ENCODE results near the gene PSPN.
"Not testable (repeated sequence)": the region's sequence is repeated elsewhere in the genome, so short reads cannot be mapped to it uniquely, and the experiment has no call there.

Gene PSPN

GRCh38 chr19:6373096-6373812, 2.5 kb downstream of the PSPN start:
- DNase-seq: peak; percentile 96

GRCh38 chr19:6372594-6373095, 3.1 kb downstream of the PSPN start, which contains the start of gene ALKBH7:
TSS of gene ALKBH7 (plus strand) at chr19:6372794. CDS start at chr19:6372821, 27 bp downstream.
- DNase-seq: peak; percentile 100

- no peak for DNase-seq
Observed at GRCh38 chr19:6364353-6364752, 11.4 kb downstream of the PSPN start.

DNA sequence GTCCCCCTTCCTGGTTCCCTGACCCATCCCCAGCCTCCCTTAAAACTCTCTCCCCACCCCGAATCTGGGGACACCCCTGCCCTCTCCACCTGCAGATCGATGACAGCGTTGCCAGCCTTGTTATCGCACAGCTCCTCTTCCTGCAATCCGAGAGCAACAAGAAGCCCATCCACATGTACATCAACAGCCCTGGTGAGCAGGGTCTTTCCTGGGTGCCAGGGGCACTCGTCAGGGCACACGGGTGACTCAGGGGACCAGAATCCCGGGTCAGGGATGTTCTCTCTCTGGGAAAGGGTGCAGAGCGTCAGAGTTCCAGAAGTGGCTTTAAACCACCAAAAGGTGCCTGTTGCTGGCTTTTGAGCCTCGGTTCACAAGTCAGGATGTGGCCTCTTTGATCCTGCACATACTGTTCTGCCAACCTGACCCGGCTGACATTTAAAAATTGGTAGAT, 13.4 kb downstream of the PSPN start:
- DNase-seq: peak; percentile 9

GRCh38 chr19:6362027-6362350, 13.7 kb downstream of the PSPN start:
- no peak for DNase-seq

GRCh38 chr19:6360857-6361216, 14.9 kb downstream of the PSPN start:
- DNase-seq: not testable (repeated sequence)

DNA sequence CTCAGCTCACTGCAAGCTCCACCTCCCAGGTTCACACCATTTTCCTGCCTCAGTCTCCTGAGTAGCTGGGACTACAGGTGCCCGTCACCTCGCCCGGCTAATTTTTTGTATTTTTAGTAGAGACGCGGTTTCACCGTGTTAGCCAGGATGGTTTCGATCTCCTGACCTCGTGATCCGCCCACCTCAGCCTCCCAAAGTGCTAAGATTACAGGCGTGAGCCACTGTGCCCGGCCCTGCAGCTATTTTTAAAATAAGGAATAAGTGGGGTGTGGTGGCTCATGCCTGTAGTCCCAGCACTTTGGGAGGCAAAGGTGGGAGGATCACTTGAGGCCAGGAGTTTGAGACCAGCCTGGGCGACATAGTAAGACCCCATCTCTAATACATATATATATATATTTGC, 15.3 kb downstream of the PSPN start:
- DNase-seq: not testable (repeated sequence)

- no peak for DNase-seq
Observed at GRCh38 chr19:6359568-6360341, 16.0 kb downstream of the PSPN start.

DNA sequence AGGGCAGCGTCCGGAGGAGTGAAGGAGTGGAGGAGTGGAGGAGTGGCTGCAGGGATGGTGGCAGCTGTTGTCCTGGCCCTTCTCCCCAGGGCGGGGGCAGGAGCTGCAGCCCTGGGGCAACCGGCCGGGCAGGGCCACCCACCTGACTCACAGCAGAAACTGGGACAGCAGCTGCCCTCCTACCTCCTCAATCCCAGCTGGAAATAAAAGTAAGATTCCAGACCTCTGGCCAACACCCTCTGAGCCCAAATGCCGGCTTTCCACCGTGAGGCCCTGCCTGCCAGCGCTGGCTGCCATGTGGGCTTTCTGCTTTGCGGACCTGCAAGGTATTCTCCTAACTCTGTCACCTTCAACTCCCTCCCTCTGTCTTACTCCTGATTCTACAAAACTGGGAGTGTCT, 17.7 kb downstream of the PSPN start:
- no peak for DNase-seq

DNA sequence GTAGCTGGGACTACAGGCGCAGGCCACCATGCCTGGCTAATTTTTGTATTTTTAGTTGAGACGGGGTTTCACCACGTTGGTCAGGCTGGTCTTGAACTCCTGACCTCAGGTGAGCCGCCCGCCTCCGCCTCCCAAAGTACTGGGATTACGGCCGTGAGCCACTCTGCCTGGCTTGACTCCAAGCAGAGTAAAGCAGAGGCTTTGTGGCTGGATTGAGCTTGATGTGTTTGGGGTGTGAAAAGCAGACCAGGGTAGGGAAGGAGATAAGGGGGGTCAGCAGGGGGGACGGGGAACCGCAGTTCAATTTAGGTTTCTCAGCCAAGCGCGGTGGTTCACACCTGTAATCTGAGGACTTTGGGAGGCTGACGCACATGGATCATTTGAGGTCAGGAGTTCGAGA, 18.6 kb downstream of the PSPN start:
- DNase-seq: no peak

GRCh38 chr19:6355321-6356040, 20.3 kb downstream of the PSPN start:
- not testable (repeated sequence) for DNase-seq

- DNase-seq: peak; percentile 9
Observed at GRCh38 chr19:6354098-6354674, 21.5 kb downstream of the PSPN start.

DNA sequence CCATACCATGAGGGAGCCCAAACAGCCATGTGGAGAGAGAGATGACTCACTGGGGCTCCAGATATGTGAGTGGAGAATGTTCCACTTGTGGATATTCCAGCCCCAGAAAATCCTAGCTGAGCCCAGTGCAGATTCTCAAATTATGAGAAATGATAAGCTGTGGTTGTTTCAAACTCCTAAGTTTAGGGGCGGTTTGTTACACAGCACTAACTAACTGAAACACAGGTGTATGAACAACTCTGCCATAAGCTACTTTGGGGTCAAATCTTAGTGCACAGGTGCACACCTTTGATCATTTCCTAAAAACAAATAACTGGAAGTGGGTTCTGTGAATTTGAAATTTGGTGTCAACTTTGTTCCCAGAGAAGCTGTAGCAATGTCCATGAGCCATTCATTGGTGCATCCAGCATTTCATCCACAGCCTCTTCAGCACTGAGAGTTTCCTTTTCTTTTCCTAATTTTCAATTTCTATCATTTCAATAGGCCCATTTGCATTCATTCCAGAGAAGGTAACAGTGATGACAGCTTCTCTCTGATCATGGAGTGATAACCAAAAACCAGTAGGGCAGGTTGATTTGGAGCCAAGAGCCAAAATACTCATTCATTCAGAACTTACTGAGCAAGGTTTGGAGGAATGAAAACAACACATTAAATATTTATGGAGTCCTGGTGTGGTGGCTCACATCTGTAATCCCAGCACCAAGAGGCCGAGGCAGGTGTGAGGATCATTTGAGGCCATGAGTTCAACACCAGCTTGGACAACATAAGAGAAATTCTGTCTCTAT, 23.2 kb downstream of the PSPN start:
- no peak for DNase-seq

- no peak for DNase-seq
Observed at GRCh38 chr19:6350688-6351087, 25.0 kb downstream of the PSPN start.

- DNase-seq: not testable (repeated sequence)
Observed at GRCh38 chr19:6349271-6349670, 26.5 kb downstream of the PSPN start.

DNA sequence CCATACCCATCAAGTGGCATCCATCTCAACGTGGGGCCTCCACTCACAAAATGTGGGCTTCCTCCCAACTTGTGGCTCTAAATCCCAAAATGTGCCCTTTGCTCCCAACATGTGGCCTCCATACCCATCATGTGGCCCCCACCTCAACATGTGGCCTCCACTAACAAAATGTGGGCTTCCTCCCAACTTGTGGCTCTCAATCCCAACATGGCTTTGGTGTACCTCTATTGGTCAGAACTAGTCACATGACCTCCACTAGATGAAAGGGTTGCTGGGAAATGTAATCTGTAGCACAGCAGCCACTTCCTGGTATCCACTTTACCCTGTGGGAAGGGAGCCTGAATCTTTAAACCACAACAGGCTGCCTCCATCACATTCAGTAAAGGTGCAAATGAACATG, 32.3 kb downstream of the PSPN start:
- peak; percentile 7 for DNase-seq

- no peak for DNase-seq
Observed at GRCh38 chr19:6340493-6341201, 35.1 kb downstream of the PSPN start.

DNA sequence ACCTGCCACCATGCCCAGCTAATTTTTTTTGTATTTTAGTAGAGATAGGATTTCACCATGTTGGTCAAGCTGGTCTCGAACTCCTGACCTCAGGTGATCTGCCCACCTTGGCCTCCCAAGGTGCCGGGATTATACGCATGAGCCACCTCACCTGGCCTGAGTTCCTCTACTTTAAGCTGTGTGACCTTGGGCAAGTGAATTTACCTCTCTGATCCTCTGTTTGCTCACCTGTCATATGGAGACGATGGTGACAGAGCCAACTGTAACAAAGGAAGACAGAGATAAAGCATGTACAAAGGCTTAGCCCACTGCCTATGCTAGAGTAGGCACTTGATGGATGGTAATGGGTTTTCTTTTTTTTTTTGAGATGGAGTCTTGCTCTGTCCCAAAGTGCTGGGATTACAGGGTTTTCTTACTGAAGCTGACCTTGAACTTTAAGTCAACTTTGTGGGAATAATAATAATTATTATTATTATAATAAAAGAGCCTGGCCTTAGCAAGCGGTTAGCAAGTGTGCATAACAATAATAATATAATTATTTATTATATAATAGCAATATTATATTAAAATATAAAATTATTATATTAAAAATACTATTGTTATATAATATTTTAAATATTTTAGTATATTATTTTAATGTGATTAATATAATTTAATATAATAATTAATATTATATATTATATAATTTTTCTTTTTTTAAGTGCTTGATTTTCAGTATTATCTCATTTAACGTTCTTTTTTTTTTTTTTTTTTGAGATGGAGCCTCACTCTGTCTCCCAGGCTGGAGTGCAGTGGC, 41.0 kb downstream of the PSPN start:
- no peak for DNase-seq

- no peak for DNase-seq
Observed at GRCh38 chr19:6333439-6333838, 42.3 kb downstream of the PSPN start, which contains the start of gene ACER1. TSS of gene ACER1 (minus strand) at chr19:6333612. CDS start at chr19:6333551, 61 bp downstream.

DNA sequence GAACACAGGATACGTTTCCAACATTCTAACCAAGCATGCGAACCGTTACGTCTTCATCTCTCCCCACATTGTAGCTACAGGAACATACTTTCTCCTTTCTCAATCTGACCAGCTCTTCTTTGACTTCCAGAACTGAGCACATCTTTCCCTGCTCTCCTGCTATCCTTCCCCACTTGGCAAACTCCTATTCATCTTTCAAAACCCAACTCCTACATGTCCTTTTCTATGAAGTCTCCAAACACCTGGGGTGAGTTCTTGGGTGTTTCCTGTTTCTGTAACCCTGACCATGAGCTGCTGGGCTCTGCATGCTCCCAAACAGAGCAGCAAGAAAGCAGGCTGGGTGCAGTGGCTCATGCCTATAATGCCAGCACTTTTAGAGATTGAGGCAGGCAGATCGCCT, 48.9 kb downstream of the PSPN start:
- no peak for DNase-seq

Data from fibroblast of skin of back (primary cell).